GM18907 (cell line): Measurements from ENCODE around the gene ITGAX.
"Not testable (repeated sequence)": the region's sequence is repeated elsewhere in the genome, so short reads cannot be mapped to it uniquely, and the experiment has no call there.

Experiments
- ATAC-seq: cut with Tn5 transposase; IDR thresholded peaks from one replicate; pipeline ENCODE4 v1.9.1; 2021; ENCODE audit warnings: mild to moderate bottlenecking, moderate library complexity; ENCODE audit not compliant: unreplicated experiment

ITGAX gene

DNA sequence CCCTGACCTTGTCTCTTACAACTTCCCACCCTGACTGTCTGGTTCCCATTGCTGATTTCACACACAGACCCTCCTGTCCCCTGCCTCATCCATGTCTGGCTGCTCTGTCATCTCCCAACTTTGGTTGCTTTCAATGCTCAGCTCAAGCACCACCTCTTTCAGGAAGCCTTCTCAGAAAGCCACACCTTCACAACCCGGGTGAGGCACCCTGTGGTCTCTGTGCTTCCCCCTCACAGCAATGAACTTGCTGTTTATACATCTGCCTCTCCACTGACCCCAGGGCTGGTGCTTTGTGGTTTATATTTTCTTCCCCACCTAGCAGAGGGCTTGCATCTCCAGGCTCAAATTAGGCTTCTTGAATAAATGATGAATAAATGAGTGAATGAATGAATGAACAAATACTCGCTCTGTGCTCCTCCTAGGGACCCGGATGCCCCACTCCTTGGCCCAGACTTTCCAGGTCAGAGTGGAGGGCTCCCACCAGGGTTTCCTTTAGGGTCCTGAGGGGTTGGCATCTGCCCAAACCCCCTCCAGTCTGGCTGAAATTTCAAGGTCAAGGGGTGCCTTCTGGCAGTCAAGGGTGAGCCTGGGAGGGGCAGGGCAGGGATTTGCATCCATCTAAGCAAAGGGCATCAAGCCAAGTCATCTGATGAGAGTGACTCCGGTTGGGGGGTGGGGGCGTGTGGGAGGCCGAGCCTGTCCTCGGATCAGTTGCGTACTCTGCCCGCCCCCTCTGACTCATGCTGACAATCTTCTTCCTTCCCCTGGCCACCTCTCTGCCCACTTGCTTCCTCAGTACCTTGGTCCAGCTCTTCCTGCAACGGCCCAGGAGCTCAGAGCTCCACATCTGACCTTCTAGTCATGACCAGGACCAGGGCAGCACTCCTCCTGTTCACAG is at the start of gene ITGAX:
ITGAX (plus strand) TSS at position 783 of the 898 bp plus-strand sequence; CDS start at position 862, 79 bp downstream.
- peak; percentile 86 for ATAC-seq

DNA sequence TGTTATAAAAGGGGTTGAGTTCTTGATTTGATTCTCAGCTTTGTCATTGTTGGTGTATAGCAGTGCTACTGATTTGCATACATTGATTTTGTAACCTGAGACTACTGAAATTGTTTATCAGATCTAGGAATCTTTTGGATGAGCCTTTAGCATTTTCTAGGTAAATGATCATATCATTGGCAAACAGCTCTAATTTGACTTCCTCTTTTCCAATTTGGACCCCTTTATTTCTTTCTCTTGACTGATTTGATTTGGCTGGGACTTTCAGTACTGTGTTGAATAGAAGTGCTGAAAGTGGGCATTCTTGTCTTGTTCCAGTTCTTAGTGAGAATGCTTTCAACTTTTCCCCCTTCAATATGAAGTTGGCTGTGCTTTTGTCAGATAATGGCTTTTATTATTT is 49.8 kb upstream of the ITGAX start:
- ATAC-seq, result no peak

DNA sequence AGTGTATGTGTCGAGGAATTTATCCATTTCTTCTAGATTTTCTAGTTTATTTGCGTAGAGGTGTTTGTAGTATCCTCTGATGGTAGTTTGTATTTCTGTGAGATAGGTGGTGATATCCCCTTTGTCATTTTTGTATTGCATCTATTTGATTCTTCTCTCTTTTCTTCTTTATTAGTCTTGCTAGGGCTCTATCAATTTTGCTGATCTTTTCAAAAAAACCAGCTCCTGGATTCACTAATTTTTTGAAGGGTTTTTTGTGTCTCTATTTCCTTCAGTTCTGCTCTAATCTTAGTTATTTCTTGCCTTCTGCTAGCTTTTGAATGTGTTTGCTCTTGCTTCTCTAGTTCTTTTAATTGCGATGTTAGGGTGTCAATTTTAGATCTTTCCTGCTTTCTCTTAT is 46.6 kb upstream of the ITGAX start:
- ATAC-seq, result not testable (repeated sequence)

- no peak for ATAC-seq
Observed at GRCh38 chr16:31322500-31322899, 32.5 kb upstream of the ITGAX start.

- ATAC-seq, result no peak
Observed at GRCh38 chr16:31323959-31324629, 30.9 kb upstream of the ITGAX start.

GRCh38 chr16:31325171-31325570 is 29.8 kb upstream of the ITGAX start:
- ATAC-seq, result no peak

- no peak for ATAC-seq
Observed at GRCh38 chr16:31327646-31328225, 27.2 kb upstream of the ITGAX start.

DNA sequence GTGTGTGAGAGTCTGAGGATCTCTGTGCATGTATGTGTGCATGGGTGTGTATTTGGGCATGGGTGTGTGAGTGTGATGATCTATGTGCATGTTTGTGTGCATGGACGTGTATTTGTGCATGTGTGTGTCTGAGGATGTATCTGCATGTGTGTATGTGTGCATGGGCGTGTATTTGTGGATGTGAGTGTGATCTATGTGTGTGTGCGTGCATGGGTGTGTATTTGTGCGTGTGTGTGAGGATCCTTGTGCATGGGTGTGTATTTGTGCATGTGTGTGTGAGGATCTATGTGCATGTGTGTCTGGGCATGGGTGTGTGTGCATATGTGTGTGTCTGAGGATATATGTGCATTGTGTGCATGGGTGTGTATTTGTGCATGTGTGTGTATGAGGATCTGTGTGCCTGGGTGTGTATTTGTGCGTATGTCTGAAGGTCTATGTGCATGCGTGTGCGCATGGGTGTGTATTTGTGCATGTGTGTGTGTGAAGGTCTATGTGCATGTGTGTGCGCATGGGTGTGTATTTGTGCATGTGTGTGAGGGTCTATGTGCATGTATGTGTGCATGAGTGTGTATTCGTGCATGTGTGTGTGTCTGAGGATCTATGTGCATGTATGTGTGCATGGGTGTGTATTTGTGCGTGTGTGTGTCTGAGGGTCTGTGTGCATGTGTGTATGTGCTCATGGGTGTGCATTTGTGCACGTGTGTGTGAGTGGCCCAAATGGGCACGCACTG is 26.5 kb upstream of the ITGAX start:
- ATAC-seq, result no peak

DNA sequence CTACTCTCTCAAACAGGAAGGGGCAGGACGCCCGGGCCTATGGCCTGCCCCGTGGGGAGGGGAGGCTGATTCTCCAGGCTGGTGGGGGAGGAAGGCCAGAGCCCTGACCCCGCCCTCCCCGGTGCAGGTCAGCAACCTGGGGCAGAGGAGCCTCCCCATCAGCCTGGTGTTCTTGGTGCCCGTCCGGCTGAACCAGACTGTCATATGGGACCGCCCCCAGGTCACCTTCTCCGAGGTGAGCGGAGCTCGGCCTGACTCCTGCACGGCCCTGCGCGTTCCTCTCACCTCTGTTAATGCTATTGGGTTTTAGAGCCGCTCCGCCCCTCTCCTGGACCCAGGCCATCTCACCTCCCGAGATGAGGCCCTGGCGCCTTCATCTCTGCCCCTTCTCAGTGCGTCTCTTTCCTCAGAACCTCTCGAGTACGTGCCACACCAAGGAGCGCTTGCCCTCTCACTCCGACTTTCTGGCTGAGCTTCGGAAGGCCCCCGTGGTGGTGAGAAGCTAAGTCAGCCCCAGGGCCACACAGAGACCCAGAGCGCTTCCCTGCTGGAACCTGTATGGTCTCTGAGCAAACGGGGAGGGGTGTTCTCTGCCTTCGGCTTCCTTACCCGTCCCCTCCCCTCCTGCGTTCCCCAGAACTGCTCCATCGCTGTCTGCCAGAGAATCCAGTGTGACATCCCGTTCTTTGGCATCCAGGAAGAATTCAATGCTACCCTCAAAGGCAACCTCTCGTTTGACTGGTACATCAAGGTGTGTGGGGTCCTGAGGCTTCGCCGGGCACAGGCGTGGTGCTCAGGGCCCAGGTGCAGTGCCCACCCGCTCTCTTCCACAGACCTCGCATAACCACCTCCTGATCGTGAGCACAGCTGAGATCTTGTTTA is 25.1 kb upstream of the ITGAX start:
- ATAC-seq, result no peak

DNA sequence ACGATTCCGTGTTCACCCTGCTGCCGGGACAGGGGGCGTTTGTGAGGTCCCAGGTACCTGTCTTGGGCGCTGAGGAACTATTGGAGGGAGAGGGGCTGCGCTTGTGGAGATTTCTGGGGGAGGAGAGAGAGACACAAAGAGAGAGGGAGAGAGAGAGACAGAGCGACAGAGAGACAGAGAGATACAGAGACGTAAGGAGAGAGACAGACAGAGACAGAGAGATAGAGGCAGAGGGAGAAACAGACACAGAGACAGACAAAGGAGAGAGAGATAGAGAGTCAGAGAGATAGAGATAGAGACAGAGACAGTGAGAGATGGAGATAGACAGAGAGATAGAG is 24.5 kb upstream of the ITGAX start:
- no peak for ATAC-seq

- ATAC-seq, result no peak
Observed at GRCh38 chr16:31331141-31331764, 23.7 kb upstream of the ITGAX start.

DNA sequence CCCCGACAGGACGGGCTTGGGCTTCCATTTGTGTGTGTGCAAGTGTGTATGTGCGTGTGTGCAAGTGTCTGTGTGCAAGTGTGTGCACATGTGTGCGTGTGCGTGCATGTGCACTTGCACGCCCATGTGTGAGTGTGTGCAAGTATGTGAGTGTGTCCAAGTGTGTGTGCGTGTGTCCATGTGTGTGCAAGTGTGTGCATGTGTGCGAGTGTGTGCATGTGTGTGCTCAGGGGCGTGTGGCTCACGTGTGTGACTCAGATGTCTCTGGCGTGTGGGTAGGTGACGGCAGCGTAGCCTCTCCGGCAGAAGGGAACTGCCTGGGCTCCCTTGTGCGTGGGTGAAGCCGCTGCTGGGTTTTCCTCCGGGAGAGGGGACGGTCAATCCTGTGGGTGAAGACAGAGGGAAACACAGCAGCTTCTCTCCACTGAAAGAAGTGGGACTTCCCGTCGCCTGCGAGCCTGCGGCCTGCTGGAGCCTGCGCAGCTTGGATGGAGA is 23.1 kb upstream of the ITGAX start:
- no peak for ATAC-seq

- ATAC-seq, result no peak
Observed at GRCh38 chr16:31332544-31332943, 22.4 kb upstream of the ITGAX start.

- peak; percentile 71 for ATAC-seq
Observed at GRCh38 chr16:31333686-31334649, 21.0 kb upstream of the ITGAX start.

- ATAC-seq, result no peak
Observed at GRCh38 chr16:31334934-31335333, 20.0 kb upstream of the ITGAX start.

DNA sequence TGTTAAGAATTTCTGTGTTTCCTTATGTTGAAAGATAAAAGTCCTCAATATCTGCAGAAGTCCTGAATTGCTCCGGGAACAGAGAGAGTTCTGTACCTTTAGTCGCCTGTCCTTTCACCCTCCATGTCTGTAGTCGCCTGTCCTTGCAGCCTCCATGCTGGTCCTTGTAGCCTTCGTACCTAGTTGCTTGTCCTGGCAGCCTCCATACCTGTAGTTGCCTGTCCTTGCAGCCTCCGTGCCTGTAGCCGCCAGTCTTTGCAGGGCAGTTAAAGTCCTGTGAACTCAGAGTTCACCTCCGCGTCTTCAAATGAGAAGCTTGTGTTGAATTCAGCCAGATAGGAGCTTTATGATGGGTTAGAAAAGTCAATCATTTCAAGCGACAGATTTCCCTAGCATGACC is 19.5 kb upstream of the ITGAX start:
- no peak for ATAC-seq

DNA sequence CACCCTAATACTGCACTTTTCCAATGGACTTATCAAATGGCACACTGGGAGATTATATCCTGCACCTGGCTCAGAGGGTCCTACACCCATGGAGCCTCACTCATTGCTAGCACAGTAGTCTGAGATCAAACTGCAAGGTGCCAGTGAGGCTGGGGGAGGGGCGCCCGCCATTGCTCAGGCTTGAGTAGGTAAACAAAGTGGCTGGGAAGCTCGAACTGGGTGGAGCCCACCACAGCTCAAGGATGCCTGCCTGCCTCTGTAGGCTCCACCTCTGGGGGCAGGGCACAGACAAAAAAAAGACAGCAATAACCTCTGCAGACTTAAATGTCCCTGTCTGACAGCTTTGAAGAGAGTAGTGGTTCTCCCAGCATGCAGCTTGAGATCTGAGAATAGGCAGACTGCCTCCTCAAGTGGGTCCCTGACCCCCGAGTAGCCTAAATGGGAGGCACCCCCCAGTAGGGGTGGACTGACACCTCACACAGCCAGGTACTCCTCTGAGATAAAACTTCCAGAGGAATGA is 16.8 kb upstream of the ITGAX start:
- not testable (repeated sequence) for ATAC-seq

DNA sequence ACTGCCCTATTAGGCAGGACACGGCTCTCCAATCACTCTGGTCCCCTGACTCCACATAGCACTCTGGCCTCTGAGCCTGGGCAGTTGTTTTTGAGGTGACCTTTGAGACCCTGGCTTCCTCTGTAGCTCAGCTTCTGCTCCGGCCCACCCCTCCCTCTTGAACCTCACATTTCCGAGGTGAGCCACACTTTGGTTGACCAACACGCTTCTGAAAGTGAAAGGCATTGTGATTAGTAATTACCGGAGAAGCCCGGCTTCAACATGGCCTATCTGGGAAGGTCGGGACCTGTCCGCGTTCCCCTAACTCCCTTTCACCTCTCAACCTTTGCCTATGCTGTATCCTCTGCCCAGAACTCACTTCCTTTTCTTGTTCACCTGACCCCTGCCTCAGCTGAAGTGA is 10.3 kb upstream of the ITGAX start:
- ATAC-seq, result peak; percentile 95
